HepG2 (cell line): ENCODE results near the gene PDLIM4. TPM values are rescaled to one million over a fixed set of nuclear protein-coding genes. Genes with fewer than 3 reads are reported as not detected.

Experiments used
- ARNT2 ChIP-seq: sonication (generic); formaldehyde crosslinking; IDR thresholded peaks from 2 replicates; pipeline ENCODE4 v1.8.0; 2022; ENCODE audit warnings: mild to moderate bottlenecking, low read depth, missing genetic modification reagents, moderate library complexity
- DNMT3B ChIP-seq: conservative IDR thresholded peaks from 2 replicates; pipeline ENCODE4 v1.6.1; 2016; ENCODE audit warnings: missing biosample characterization, control low read depth
- EHMT2 ChIP-seq: fragments of 200-600 bp; sonication (generic); IDR thresholded peaks from 2 replicates; pipeline ENCODE4 v1.7.0; 2017; ENCODE audit warnings: antibody characterized with exemption, low read depth, low read length, borderline replicate concordance
- GTF2F1 ChIP-seq: fragments of 150-350 bp; IDR thresholded peaks from 2 replicates; pipeline ENCODE4 v1.6.1; 2014; ENCODE audit warnings: low read length
- HIVEP1 ChIP-seq: sonication (generic); formaldehyde crosslinking; IDR thresholded peaks from 2 replicates; pipeline ENCODE4 v1.4.0; 2020; ENCODE audit warnings: mild to moderate bottlenecking, missing genetic modification reagents
- HNRNPLL ChIP-seq: fragments of 200-400 bp; formaldehyde crosslinking; IDR thresholded peaks from 2 replicates; pipeline ENCODE4 v1.6.1; 2017; ENCODE audit warnings: mild to moderate bottlenecking, low read depth, low read length; ENCODE audit not compliant: poor library complexity, severe bottlenecking
- MTA1 ChIP-seq: sonication (generic); formaldehyde crosslinking; IDR thresholded peaks from 2 replicates; pipeline ENCODE4 v1.4.0; 2020; ENCODE audit warnings: missing genetic modification reagents, mild to moderate bottlenecking, borderline replicate concordance
- MYC ChIP-seq: sonication (generic); formaldehyde crosslinking; IDR thresholded peaks from 2 replicates; pipeline ENCODE4 v1.9.0; 2021; ENCODE audit warnings: missing genetic modification reagents, borderline replicate concordance
- NONO ChIP-seq, 2 experiments: fragments of 450-650 bp in 1 of 2; sonication (generic) in 1 of 2; formaldehyde crosslinking in 1 of 2; IDR thresholded peaks in 1 of 2; conservative IDR thresholded peaks in 1 of 2; 2 replicates each; pipeline versions ENCODE4 v1.6.1 to v1.8.0; 2017 to 2022; ENCODE audit warnings: mild to moderate bottlenecking in 1 of 2, missing genetic modification reagents in 1 of 2, moderate library complexity in 1 of 2
- NR2F2 ChIP-seq: IDR thresholded peaks from 2 replicates; pipeline ENCODE4 v1.6.1; 2012; ENCODE audit warnings: low read depth, inconsistent platforms, borderline replicate concordance
- RELA ChIP-seq: sonication (generic); formaldehyde crosslinking; IDR thresholded peaks from 2 replicates; pipeline ENCODE4 v1.4.0; 2020; ENCODE audit warnings: missing genetic modification reagents
- SSRP1 ChIP-seq: IDR thresholded peaks from 2 replicates; pipeline ENCODE4 v1.6.1; 2016; ENCODE audit warnings: control low read depth
- TBX2 ChIP-seq: sonication (generic); formaldehyde crosslinking; IDR thresholded peaks from 2 replicates; pipeline ENCODE4 v1.5.0; 2020; ENCODE audit warnings: missing genetic modification reagents, mild to moderate bottlenecking, borderline replicate concordance
- ZBTB7B ChIP-seq: sonication (generic); formaldehyde crosslinking; IDR thresholded peaks from 2 replicates; pipeline ENCODE4 v1.4.0; 2020; ENCODE audit warnings: missing genetic modification reagents
- ZEB1 ChIP-seq: IDR thresholded peaks from 2 replicates; pipeline ENCODE4 v1.6.1; 2012; ENCODE audit warnings: mild to moderate bottlenecking, low read depth, inconsistent platforms; ENCODE audit not compliant: insufficient replicate concordance
- ZFP36L1 ChIP-seq: sonication (generic); formaldehyde crosslinking; IDR thresholded peaks from 2 replicates; pipeline ENCODE4 v1.8.0; 2022; ENCODE audit warnings: mild to moderate bottlenecking, missing genetic modification reagents, moderate library complexity
- ZNF253 ChIP-seq: sonication (generic); formaldehyde crosslinking; IDR thresholded peaks from 2 replicates; pipeline ENCODE4 v1.8.0; 2022; ENCODE audit warnings: mild to moderate bottlenecking, missing genetic modification reagents, borderline replicate concordance
- ZNF296 ChIP-seq: sonication (generic); formaldehyde crosslinking; conservative IDR thresholded peaks from 2 replicates; pipeline ENCODE4 v1.5.0; 2020; ENCODE audit warnings: mild to moderate bottlenecking, missing genetic modification reagents
- ZNF605 ChIP-seq: sonication (generic); formaldehyde crosslinking; IDR thresholded peaks from 2 replicates; pipeline ENCODE4 v1.8.0; 2022; ENCODE audit warnings: mild to moderate bottlenecking, missing genetic modification reagents
- ZNF777 ChIP-seq: sonication (generic); formaldehyde crosslinking; IDR thresholded peaks from 2 replicates; pipeline ENCODE4 v1.4.0; 2020; ENCODE audit warnings: missing genetic modification reagents
- polyA plus RNA-seq, 8 experiments: library from polyadenylated mRNA; depleted of rRNA in 3 of 8; stranded (reverse) in 7 of 8; unstranded in 1 of 8; fragments of >200 nt; fragmentation: Illumina TruSeq in 4 of 8; extraction: Trizol in 4 of 8; gene quantifications; 2 replicates each; pipeline versions ENCODE4 v1.2.1 to v1.2.3, GENCODE V29; 2011 to 2016; ENCODE audit warnings: low read depth in 4 of 8, missing spikeins in 1 of 8, mixed read lengths in 1 of 8; ENCODE audit not compliant: insufficient read depth in 1 of 8
- total RNA-seq, 5 experiments: library from RNA; depleted of rRNA; stranded (reverse); fragments of >200 nt; fragmentation: Illumina TruSeq; extraction: Trizol; gene quantifications; 2 replicates each; pipeline ENCODE4 v1.2.3, GENCODE V29; 2016; ENCODE audit warnings: low read depth in 1 of 5
- TF ChIP-seq, protein P1 (sequence below): IDR thresholded peaks from 2 replicates; pipeline ENCODE4 v1.6.1; 2012; ENCODE audit warnings: inconsistent platforms
- TF ChIP-seq, protein P2 (sequence below): sonication (generic); formaldehyde crosslinking; IDR thresholded peaks from 2 replicates; pipeline ENCODE4 v1.4.0; 2020; ENCODE audit warnings: missing genetic modification reagents
- TF ChIP-seq, protein P3 (sequence below): IDR thresholded peaks from 2 replicates; pipeline ENCODE4 v1.6.1; 2016; ENCODE audit warnings: low read depth, borderline replicate concordance
- TF ChIP-seq, protein P4 (sequence below): sonication (generic); formaldehyde crosslinking; IDR thresholded peaks from 2 replicates; pipeline ENCODE4 v1.8.0; 2022; ENCODE audit warnings: mild to moderate bottlenecking, missing genetic modification reagents, borderline replicate concordance

The PDLIM4 gene
- total and polyA plus RNA-seq, 2 of the 13 experiments (the other 11 are each of a cell fraction or from before 2014, with no cell fraction given): 1.1 to 2.3 TPM

DNA sequence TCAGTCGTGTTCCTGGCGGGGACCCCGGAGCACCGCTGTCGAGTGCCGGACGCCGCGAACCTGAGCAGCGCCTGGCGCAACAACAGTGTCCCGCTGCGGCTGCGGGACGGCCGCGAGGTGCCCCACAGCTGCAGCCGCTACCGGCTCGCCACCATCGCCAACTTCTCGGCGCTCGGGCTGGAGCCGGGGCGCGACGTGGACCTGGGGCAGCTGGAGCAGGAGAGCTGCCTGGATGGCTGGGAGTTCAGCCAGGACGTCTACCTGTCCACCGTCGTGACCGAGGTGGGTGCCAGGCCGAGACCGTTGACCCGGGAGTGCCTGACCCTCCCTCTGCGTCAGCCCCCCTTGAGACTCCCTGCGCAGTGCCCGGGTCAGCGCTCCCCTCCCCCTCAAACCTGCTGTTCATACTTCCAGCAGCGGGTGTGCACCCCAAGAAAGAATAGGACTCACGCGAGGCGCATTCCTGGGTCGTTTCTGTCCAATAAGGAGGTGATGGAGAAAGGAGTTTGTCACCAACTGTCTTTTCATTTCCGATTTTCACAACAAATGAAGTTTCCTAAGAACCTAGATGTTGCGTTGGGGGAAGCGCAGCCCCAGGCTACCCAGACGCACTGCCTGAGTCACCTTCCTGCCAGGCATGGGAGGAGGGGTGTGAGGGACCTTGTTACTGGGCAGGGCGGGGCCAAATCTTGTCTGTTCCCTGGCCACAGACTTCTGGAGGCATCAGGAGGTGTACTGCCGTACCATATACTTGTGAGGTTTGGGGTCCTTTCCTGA, 37.4 kb downstream of the PDLIM4 start (continued):
- TF ChIP-seq HIVEP1 (CRISPR knock-in tag): peak; percentile 24; the same call in 1 of the 2 replicates
- TF ChIP-seq ZBTB7B (CRISPR knock-in tag): no peak
- TF ChIP-seq MTA1 (CRISPR knock-in tag): peak; percentile 35; the same call in 1 of the 2 replicates
- TF ChIP-seq ZFP36L1: no peak
- TF ChIP-seq HNRNPLL: peak; percentile 68
- TF ChIP-seq, protein P1, sequence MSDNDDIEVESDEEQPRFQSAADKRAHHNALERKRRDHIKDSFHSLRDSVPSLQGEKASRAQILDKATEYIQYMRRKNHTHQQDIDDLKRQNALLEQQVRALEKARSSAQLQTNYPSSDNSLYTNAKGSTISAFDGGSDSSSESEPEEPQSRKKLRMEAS: no peak
- no peak for TF ChIP-seq EHMT2
- TF ChIP-seq ZNF296 (CRISPR knock-in tag): no peak
- TF ChIP-seq ZNF777: peak; percentile 82
- TF ChIP-seq, protein P2, sequence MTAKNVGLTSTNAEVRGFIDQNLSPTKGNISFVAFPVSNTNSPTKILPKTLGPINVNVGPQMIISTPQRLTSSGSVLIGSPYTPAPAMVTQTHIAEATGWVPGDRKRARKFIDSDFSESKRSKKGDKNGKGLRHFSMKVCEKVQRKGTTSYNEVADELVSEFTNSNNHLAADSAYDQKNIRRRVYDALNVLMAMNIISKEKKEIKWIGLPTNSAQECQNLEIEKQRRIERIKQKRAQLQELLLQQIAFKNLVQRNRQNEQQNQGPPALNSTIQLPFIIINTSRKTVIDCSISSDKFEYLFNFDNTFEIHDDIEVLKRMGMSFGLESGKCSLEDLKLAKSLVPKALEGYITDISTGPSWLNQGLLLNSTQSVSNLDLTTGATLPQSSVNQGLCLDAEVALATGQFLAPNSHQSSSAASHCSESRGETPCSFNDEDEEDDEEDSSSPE: no peak
- TF ChIP-seq ARNT2 (CRISPR knock-in tag): no peak
- TF ChIP-seq DNMT3B (CRISPR knock-in tag): no peak
- TF ChIP-seq RELA (CRISPR knock-in tag): no peak
- TF ChIP-seq ZNF253 (CRISPR knock-in tag): no peak
- no peak for TF ChIP-seq ZEB1
- 0 out of 2 replicates have a peak, but pooled peaks have one; percentile 40 for TF ChIP-seq ZNF605
- TF ChIP-seq NONO (IDR thresholded peaks at IDR 0.05): no peak
- 0 out of 2 replicates have a peak, but pooled peaks have one; percentile 41 for TF ChIP-seq NONO (CRISPR knock-in tag; conservative IDR thresholded peaks at IDR 0.05)
- TF ChIP-seq NR2F2: no peak
- TF ChIP-seq, protein P3, sequence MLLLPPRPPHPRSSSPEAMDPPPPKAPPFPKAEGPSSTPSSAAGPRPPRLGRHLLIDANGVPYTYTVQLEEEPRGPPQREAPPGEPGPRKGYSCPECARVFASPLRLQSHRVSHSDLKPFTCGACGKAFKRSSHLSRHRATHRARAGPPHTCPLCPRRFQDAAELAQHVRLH (CRISPR knock-in tag): no peak
- no peak for TF ChIP-seq GTF2F1
- TF ChIP-seq SSRP1: no peak
- no peak for TF ChIP-seq TBX2
- TF ChIP-seq, protein P4, sequence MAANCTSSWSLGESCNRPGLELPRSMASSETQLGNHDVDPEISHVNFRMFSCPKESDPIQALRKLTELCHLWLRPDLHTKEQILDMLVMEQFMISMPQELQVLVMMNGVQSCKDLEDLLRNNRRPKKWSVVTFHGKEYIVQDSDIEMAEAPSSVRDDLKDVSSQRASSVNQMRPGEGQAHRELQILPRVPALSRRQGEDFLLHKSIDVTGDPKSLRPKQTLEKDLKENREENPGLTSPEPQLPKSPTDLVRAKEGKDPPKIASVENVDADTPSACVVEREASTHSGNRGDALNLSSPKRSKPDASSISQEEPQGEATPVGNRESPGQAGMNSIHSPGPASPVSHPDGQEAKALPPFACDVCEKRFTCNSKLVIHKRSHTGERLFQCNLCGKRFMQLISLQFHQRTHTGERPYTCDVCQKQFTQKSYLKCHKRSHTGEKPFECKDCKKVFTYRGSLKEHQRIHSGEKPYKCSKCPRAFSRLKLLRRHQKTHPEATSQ (CRISPR knock-in tag): no peak
- no peak for TF ChIP-seq MYC (CRISPR knock-in tag)
